ENCODE measurements around the gene RETREG2.

Gene RETREG2

GRCh38 chr2:219158586-219158985, 19.5 kb upstream of the RETREG2 start:
- H3K4me1 ChIP-seq (ENCODE audit: control insufficient read depth, insufficient read depth, low read length) = peaks cover 13% of the 10 kb centered on the region
- H3K36me3 ChIP-seq (ENCODE audit: control insufficient read depth, insufficient read depth, low read length) = no peaks in the 10 kb centered on the region
- no peak overlapping the region for H3K9ac ChIP-seq (ENCODE audit: low read length)
- no peak overlapping the region for H3K4me3 ChIP-seq (ENCODE audit: low read length)
- H3K27me3 ChIP-seq (ENCODE audit: control insufficient read depth, insufficient read depth, low read length) = no peaks in the 10 kb centered on the region
- no peaks in the 10 kb centered on the region for H3K9me3 ChIP-seq (ENCODE audit: control insufficient read depth, low read length)

DNA sequence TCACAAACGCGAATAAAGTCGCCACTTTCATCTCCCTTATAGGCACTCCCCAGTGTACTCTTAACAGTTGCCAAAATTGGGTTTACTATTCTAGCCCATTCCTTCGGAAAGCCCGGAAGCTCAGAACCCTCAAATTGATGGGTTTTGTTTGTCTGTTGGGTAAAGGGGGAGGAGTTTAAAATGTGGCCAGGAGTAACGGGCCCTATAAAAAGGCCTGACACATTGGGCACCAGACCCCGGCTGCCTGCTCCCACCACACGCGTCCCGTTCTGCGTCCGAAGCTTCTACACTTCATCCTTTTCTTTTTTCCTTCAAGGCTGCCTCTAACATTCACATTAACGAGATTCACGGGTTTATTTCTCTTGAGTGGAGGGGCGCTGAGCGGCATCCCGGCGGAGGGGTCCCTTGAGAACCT, 18.3 kb upstream of the RETREG2 start:
- no peaks in the 10 kb centered on the region for H3K9me3 ChIP-seq (ENCODE audit: control insufficient read depth, low read length)
- H3K27me3 ChIP-seq (ENCODE audit: control insufficient read depth, insufficient read depth, low read length) = no peaks in the 10 kb centered on the region
- peaks cover 13% of the 10 kb centered on the region for H3K4me1 ChIP-seq (ENCODE audit: control insufficient read depth, insufficient read depth, low read length)
- peak overlapping the region; percentile 58 for H3K9ac ChIP-seq (ENCODE audit: low read length)
- H3K4me3 ChIP-seq (ENCODE audit: low read length) = peak overlapping the region; percentile 38
- no peaks in the 10 kb centered on the region for H3K36me3 ChIP-seq (ENCODE audit: control insufficient read depth, insufficient read depth, low read length)

DNA sequence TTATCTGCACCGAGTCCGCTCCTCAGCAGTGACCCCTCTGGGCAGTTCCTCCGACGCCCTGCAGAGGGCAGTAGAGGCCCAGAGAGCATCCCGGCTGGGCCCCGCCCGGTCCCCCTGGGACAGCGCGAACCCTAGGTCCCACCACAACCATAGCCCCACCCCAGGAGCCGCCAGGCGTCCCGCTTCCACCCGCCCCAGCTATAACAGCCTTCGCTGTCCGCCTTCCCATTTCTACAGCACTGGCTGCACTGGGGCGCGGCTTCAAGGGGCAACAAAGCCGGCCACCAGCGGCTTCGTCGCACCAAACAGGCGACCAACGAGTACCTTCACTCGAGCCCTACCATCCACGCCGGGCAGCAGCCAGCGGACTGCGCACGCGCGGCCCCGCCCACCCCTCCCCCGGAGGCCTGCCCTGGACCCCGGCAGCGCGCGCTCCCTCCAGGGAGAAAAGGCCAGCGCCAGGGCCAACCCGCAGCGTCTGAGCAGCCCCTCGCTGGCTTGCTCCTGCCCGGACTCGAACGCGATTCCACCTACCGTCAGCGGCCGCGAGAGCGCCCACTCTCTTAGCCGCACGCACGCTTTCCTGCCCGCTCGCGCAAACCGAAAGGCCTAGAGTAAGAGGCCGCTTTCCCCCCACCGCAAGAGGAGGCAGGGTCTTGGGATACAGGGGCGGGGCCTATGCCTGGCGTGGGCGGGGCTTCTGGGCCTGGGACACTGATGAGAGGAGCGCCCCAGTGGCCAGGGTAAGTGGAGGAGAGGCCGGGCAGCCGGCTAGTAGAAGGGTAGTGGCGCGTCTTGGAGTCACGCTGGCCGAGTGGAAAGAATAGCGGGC, 17.7 kb upstream of the RETREG2 start, which contains the start of gene NHEJ1:
NHEJ1 (minus strand) TSS at position 630 of the 832 bp plus-strand sequence. CDS start 2,453 bp downstream, outside the sequence.
- Histone ChIP-seq H3K4me1 (ENCODE audit: control insufficient read depth, insufficient read depth, low read length) (peaks cover 13% of the 10 kb centered on the region), H3K27me3 (ENCODE audit: control insufficient read depth, insufficient read depth, low read length) (no peaks in the 10 kb centered on the region), H3K4me3 (ENCODE audit: low read length) (peak within 1 kb of the TSS; percentile 38), H3K9ac (ENCODE audit: low read length) (peak within 1 kb of the TSS; percentile 58), H3K9me3 (ENCODE audit: control insufficient read depth, low read length) (no peaks in the 10 kb centered on the region), H3K36me3 (ENCODE audit: control insufficient read depth, insufficient read depth, low read length) (no peaks in the 10 kb centered on the region)

DNA sequence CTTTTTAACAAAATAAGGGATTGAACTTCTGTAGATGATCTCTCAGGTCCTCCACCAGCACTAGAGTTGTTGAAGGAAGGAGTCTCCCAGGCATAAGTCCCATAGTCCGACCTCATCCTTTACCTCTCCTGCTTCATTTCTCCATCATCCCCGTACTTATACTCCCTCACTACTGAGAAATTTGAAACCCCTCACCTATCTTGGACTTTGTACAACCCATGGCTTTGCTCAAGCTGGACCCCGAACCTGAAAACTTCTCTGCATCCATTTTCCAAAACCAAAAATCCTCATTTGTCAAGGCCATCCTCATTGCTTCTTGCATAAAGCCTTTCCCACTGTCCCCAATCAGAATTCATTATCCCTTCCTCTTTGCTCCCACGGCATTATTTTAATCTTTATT, 17.0 kb upstream of the RETREG2 start:
- Histone ChIP-seq H3K4me1 (ENCODE audit: control insufficient read depth, insufficient read depth, low read length) (peaks cover 13% of the 10 kb centered on the region), H3K4me3 (ENCODE audit: low read length) (peak overlapping the region; percentile 37), H3K27me3 (ENCODE audit: control insufficient read depth, insufficient read depth, low read length) (no peaks in the 10 kb centered on the region), H3K36me3 (ENCODE audit: control insufficient read depth, insufficient read depth, low read length) (no peaks in the 10 kb centered on the region), H3K9ac (ENCODE audit: low read length) (peak overlapping the region; percentile 58), H3K9me3 (ENCODE audit: control insufficient read depth, low read length) (no peaks in the 10 kb centered on the region)

DNA sequence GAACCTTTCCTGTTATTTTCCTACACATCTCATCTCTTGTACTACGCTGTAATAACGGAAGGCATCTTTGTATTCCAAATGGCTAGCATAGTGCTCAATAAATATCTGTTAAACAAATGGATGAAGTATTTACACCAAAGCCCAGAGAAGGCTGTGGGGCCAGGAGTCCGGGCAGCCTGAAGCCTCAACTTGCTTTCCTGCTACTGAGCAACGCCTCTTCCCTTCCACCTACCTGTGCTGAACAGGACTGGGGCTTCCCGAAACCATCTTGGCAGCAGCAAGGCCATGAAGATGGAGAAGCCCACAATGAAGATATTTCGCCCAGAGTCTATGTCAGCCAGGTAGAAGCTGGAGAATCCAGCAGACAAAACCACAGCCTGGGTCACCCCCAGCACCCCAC, 14.9 kb upstream of the RETREG2 start:
- H3K9ac ChIP-seq (ENCODE audit: low read length) = no peak overlapping the region
- no peak overlapping the region for H3K4me3 ChIP-seq (ENCODE audit: low read length)
- no peaks in the 10 kb centered on the region for H3K9me3 ChIP-seq (ENCODE audit: control insufficient read depth, low read length)
- H3K36me3 ChIP-seq (ENCODE audit: control insufficient read depth, insufficient read depth, low read length) = no peaks in the 10 kb centered on the region
- no peaks in the 10 kb centered on the region for H3K27me3 ChIP-seq (ENCODE audit: control insufficient read depth, insufficient read depth, low read length)
- H3K4me1 ChIP-seq (ENCODE audit: control insufficient read depth, insufficient read depth, low read length) = peaks cover 13% of the 10 kb centered on the region

DNA sequence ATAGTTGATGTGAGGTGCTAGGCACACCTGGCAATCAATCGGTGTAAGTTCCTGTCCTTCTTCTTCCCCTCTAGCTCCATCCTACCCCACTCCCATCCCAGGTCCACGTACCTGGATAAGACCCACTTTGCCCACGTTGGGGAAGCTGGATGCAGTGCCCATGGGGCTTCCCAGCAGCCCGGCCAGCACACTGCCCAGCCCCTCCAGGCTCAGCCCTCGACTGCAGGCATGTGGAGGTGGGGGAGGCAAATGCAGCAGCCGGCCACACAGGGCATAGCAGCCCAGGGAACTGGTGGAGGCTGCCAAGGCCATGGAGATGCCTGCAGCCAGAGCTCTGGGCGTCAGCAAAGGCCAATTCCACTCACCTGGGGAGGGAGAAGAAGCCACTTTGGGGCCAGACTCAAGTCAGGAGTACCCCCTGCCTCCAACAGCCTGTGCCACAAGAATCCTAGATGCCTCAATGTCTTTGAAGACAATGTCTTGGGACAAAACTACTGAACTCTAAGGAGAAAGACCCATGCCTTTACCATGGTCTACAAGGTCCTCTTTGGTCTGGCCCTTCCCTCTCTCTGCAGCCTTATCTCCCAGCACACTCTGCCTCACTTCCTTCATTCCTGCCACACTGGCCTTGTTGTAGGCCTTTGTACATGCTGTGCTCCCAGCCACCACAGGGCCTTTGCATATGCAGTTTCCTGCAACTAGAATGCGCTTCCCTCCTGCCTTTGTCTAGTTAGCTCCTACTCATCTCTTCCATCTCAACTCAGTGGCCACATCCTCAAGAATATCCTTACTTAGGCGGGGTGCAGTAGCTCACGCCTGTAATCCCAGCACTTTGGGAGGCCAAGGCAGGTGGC, 12.8 kb upstream of the RETREG2 start:
- Histone ChIP-seq H3K4me3 (ENCODE audit: low read length) (no peak overlapping the region), H3K36me3 (ENCODE audit: control insufficient read depth, insufficient read depth, low read length) (no peaks in the 10 kb centered on the region), H3K9me3 (ENCODE audit: control insufficient read depth, low read length) (no peaks in the 10 kb centered on the region), H3K27me3 (ENCODE audit: control insufficient read depth, insufficient read depth, low read length) (no peaks in the 10 kb centered on the region), H3K9ac (ENCODE audit: low read length) (no peak overlapping the region), H3K4me1 (ENCODE audit: control insufficient read depth, insufficient read depth, low read length) (peaks cover 11% of the 10 kb centered on the region)

- H3K36me3 ChIP-seq (ENCODE audit: control insufficient read depth, insufficient read depth, low read length) = peaks cover 8% of the 10 kb centered on the region
- no peak overlapping the region for H3K4me3 ChIP-seq (ENCODE audit: low read length)
- no peaks in the 10 kb centered on the region for H3K27me3 ChIP-seq (ENCODE audit: control insufficient read depth, insufficient read depth, low read length)
- H3K4me1 ChIP-seq (ENCODE audit: control insufficient read depth, insufficient read depth, low read length) = peaks cover 6% of the 10 kb centered on the region
- no peaks in the 10 kb centered on the region for H3K9me3 ChIP-seq (ENCODE audit: control insufficient read depth, low read length)
- no peak overlapping the region for H3K9ac ChIP-seq (ENCODE audit: low read length)
Observed at GRCh38 chr2:219167997-219168396, 10.1 kb upstream of the RETREG2 start.

- H3K9ac ChIP-seq (ENCODE audit: low read length) = no peak overlapping the region
- H3K36me3 ChIP-seq (ENCODE audit: control insufficient read depth, insufficient read depth, low read length) = peaks cover 8% of the 10 kb centered on the region
- no peak overlapping the region for H3K4me3 ChIP-seq (ENCODE audit: low read length)
- peaks cover 6% of the 10 kb centered on the region for H3K4me1 ChIP-seq (ENCODE audit: control insufficient read depth, insufficient read depth, low read length)
- H3K27me3 ChIP-seq (ENCODE audit: control insufficient read depth, insufficient read depth, low read length) = no peaks in the 10 kb centered on the region
- no peaks in the 10 kb centered on the region for H3K9me3 ChIP-seq (ENCODE audit: control insufficient read depth, low read length)
Observed at GRCh38 chr2:219168526-219168925, 9.5 kb upstream of the RETREG2 start.

- Histone ChIP-seq H3K9ac (ENCODE audit: low read length) (no peak overlapping the region), H3K4me1 (ENCODE audit: control insufficient read depth, insufficient read depth, low read length) (peaks cover 6% of the 10 kb centered on the region), H3K27me3 (ENCODE audit: control insufficient read depth, insufficient read depth, low read length) (no peaks in the 10 kb centered on the region), H3K9me3 (ENCODE audit: control insufficient read depth, low read length) (no peaks in the 10 kb centered on the region), H3K36me3 (ENCODE audit: control insufficient read depth, insufficient read depth, low read length) (peaks cover 8% of the 10 kb centered on the region), H3K4me3 (ENCODE audit: low read length) (no peak overlapping the region)
Observed at GRCh38 chr2:219168932-219169331, 9.1 kb upstream of the RETREG2 start.

- no peaks in the 10 kb centered on the region for H3K27me3 ChIP-seq (ENCODE audit: control insufficient read depth, insufficient read depth, low read length)
- H3K9me3 ChIP-seq (ENCODE audit: control insufficient read depth, low read length) = no peaks in the 10 kb centered on the region
- H3K36me3 ChIP-seq (ENCODE audit: control insufficient read depth, insufficient read depth, low read length) = peaks cover 14% of the 10 kb centered on the region
- no peak within 1 kb of the TSS for H3K9ac ChIP-seq (ENCODE audit: low read length)
- no peak within 1 kb of the TSS for H3K4me3 ChIP-seq (ENCODE audit: low read length)
- H3K4me1 ChIP-seq (ENCODE audit: control insufficient read depth, insufficient read depth, low read length) = peaks cover 6% of the 10 kb centered on the region
Observed at GRCh38 chr2:219169930-219170654, 8.0 kb upstream of the RETREG2 start, which contains the start of gene SLC23A3. Gene SLC23A3 (minus strand): TSS chr2:219170029. CDS start chr2:219169984, 45 bp downstream.

GRCh38 chr2:219171231-219171651, 6.8 kb upstream of the RETREG2 start:
- no peaks in the 10 kb centered on the region for H3K9me3 ChIP-seq (ENCODE audit: control insufficient read depth, low read length)
- H3K36me3 ChIP-seq (ENCODE audit: control insufficient read depth, insufficient read depth, low read length) = peaks cover 14% of the 10 kb centered on the region
- no peak overlapping the region for H3K4me3 ChIP-seq (ENCODE audit: low read length)
- H3K27me3 ChIP-seq (ENCODE audit: control insufficient read depth, insufficient read depth, low read length) = no peaks in the 10 kb centered on the region
- H3K9ac ChIP-seq (ENCODE audit: low read length) = no peak overlapping the region
- H3K4me1 ChIP-seq (ENCODE audit: control insufficient read depth, insufficient read depth, low read length) = peaks cover 13% of the 10 kb centered on the region

Data from mucosa of stomach (tissue), 1 donor.